SU-DHL-6 (cell line): ENCODE data around the gene FGFBP2.

Experiments used
- H2AFZ ChIP-seq: fragments of 200-600 bp; sonication (generic); 2 replicates; pipeline ENCODE4 v1.6.1; 2014; ENCODE audit warnings: low read depth, mild to moderate bottlenecking, moderate library complexity, mixed read lengths, antibody characterized with exemption, low read length; ENCODE audit not compliant: severe bottlenecking
- H3F3A ChIP-seq: fragments of 200-600 bp; shearing (Covaris generic); 2 replicates; pipeline ENCODE4 v1.6.0; 2016; ENCODE audit warnings: antibody characterized with exemption, mild to moderate bottlenecking; ENCODE audit not compliant: insufficient read depth
- H3K27ac ChIP-seq: fragments of 200-600 bp; sonication (generic); 2 replicates; pipeline ENCODE4 v1.5.1; 2016; ENCODE audit warnings: low read depth, mild to moderate bottlenecking, low read length, moderate library complexity, mixed read lengths
- H3K27me3 ChIP-seq: fragments of 200-600 bp; sonication (generic), shearing (Covaris generic); 2 replicates; pipeline ENCODE4 v1.6.0; 2014; ENCODE audit warnings: mild to moderate bottlenecking, low read length
- H3K36me3 ChIP-seq: fragments of 200-600 bp; sonication (generic); 2 replicates; pipeline ENCODE4 v1.6.1; 2014; ENCODE audit warnings: mild to moderate bottlenecking, low read length, mixed read lengths
- H3K4me2 ChIP-seq: fragments of 300-600, 200-600 bp; shearing (Covaris generic), sonication (generic); 2 replicates; pipeline ENCODE4 v1.6.0; 2014; ENCODE audit warnings: low read length, low read depth, mild to moderate bottlenecking; ENCODE audit not compliant: poor library complexity, severe bottlenecking
- H3K4me3 ChIP-seq: fragments of 200-600 bp; sonication (generic); 2 replicates; pipeline ENCODE4 v1.5.1; 2014; ENCODE audit warnings: antibody characterized with exemption, low read length, mild to moderate bottlenecking, mixed read lengths; ENCODE audit not compliant: insufficient read depth, poor library complexity, severe bottlenecking
- H3K79me2 ChIP-seq: fragments of 200-600 bp; sonication (generic); 2 replicates; pipeline ENCODE4 v1.6.1; 2014; ENCODE audit warnings: mild to moderate bottlenecking, low read length, moderate library complexity; ENCODE audit not compliant: insufficient read depth
- H3K9ac ChIP-seq: fragments of 200-600 bp; sonication (generic); 2 replicates; pipeline ENCODE4 v1.7.0; 2014; ENCODE audit warnings: mild to moderate bottlenecking, low read length
- H3K9me2 ChIP-seq: fragments of 200-600 bp; sonication (generic); replicated peaks from 2 replicates; pipeline ENCODE4 v1.6.1; 2014; ENCODE audit warnings: low read length; ENCODE audit not compliant: insufficient read depth
- H3K9me3 ChIP-seq: fragments of 200-600 bp; sonication (generic); 2 replicates; pipeline ENCODE4 v1.6.1; 2014; ENCODE audit warnings: low read length, mixed read lengths; ENCODE audit not compliant: insufficient read depth
- H4K20me1 ChIP-seq: fragments of 200-600 bp; sonication (generic); 2 replicates; pipeline ENCODE4 v1.6.1; 2014; ENCODE audit warnings: low read depth, mild to moderate bottlenecking, antibody characterized with exemption, low read length, moderate library complexity, mixed read lengths
- CTCF ChIP-seq: fragments of 200-600 bp; sonication (generic); IDR thresholded peaks from one replicate; pipeline ENCODE4 v1.5.1; 2017; ENCODE audit warnings: antibody characterized with exemption, mild to moderate bottlenecking, low read length, moderate library complexity; ENCODE audit not compliant: insufficient read depth, poor library complexity, severe bottlenecking
- EZH2phosphoT487 ChIP-seq: fragments of 200-600 bp; sonication (generic), shearing (Covaris generic); conservative IDR thresholded peaks from 2 replicates; pipeline ENCODE4 v1.6.1; 2018; ENCODE audit warnings: mild to moderate bottlenecking, antibody characterized with exemption, low read length, moderate library complexity, mixed read lengths

The FGFBP2 gene

DNA sequence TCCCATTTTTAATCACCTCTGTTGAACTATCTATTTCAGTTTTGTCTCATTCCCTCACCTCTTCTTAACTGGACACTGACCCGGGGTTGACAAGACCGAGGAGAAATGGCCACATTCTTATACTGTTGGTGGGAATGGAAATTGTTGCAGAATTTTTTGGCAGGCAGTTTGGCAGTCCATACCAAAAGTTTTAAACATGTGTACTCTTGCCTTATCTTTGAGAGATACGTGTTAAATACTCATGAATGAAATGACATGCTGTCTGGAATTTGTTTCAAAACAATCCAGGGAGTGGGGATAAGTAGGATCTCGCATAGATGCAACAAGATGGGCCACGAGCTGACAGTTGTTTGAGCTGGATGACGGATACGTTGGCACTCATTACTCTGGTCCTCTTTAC is 36.5 kb downstream of the FGFBP2 start:
- no peak overlapping the region for H3K9ac ChIP-seq
- no peak for TF ChIP-seq EZH2phosphoT487
- TF ChIP-seq CTCF = no peak
- H3K27ac ChIP-seq = no peak overlapping the region
- H3K9me2 ChIP-seq = no peaks in the 10 kb centered on the region
- no peak overlapping the region for H3K4me2 ChIP-seq
- H3K36me3 ChIP-seq = no peaks in the 10 kb centered on the region
- H2AFZ ChIP-seq = no peak overlapping the region
- H3K27me3 ChIP-seq = no peaks in the 10 kb centered on the region
- H3F3A ChIP-seq = no peaks in the 10 kb centered on the region
- no peak overlapping the region for H3K4me3 ChIP-seq
- no peaks in the 10 kb centered on the region for H3K9me3 ChIP-seq
- no peaks in the 10 kb centered on the region for H3K79me2 ChIP-seq
- no peaks in the 10 kb centered on the region for H4K20me1 ChIP-seq

GRCh38 chr4:15925830-15926229 is 37.1 kb downstream of the FGFBP2 start:
- no peaks in the 10 kb centered on the region for H3K9me3 ChIP-seq

GRCh38 chr4:15921592-15921932 is 41.4 kb downstream of the FGFBP2 start:
- Histone ChIP-seq H3K36me3 (no peaks in the 10 kb centered on the region), H2AFZ (no peak overlapping the region), H3K27me3 (no peaks in the 10 kb centered on the region), H3K79me2 (no peaks in the 10 kb centered on the region), H3F3A (no peaks in the 10 kb centered on the region), H3K9me2 (no peaks in the 10 kb centered on the region), H3K9me3 (no peaks in the 10 kb centered on the region), H4K20me1 (no peaks in the 10 kb centered on the region), H3K4me2 (no peak overlapping the region), H3K9ac (no peak overlapping the region), H3K4me3 (no peak overlapping the region), H3K27ac (no peak overlapping the region)
- no peak for TF ChIP-seq EZH2phosphoT487
- no peak for TF ChIP-seq CTCF

More at GRCh38 chr4:15925830-15926229, 37.1 kb downstream of the FGFBP2 start:
- H3K79me2 ChIP-seq = no peaks in the 10 kb centered on the region
- no peak overlapping the region for H3K27ac ChIP-seq
- no peak overlapping the region for H3K9ac ChIP-seq
- no peak overlapping the region for H2AFZ ChIP-seq
- H3K4me2 ChIP-seq = no peak overlapping the region
- H3K9me2 ChIP-seq = no peaks in the 10 kb centered on the region
- H3K36me3 ChIP-seq = no peaks in the 10 kb centered on the region
- no peaks in the 10 kb centered on the region for H3F3A ChIP-seq
- no peaks in the 10 kb centered on the region for H3K27me3 ChIP-seq
- H4K20me1 ChIP-seq = no peaks in the 10 kb centered on the region
- no peak for TF ChIP-seq CTCF
- no peak for TF ChIP-seq EZH2phosphoT487
- H3K4me3 ChIP-seq = no peak overlapping the region
